AG10803 (cell line): ENCODE results near the gene MRS2.

Experiments used
- DNase-seq: peaks from one replicate; pipeline ENCODE4 v3.0.0; 2010; ENCODE audit warnings: low read depth
- H3K4me3 ChIP-seq: 2 replicates; pipeline ENCODE4 v1.5.1; 2011; ENCODE audit warnings: mild to moderate bottlenecking, low read length, control low read depth
- CTCF ChIP-seq: conservative IDR thresholded peaks from 2 replicates; pipeline ENCODE4 v1.5.1; 2011; ENCODE audit warnings: mild to moderate bottlenecking, low read length, control low read depth, inconsistent platforms

MRS2 gene

GRCh38 chr6:24439858-24440539 is 37.3 kb downstream of the MRS2 start:
- no peak for DNase-seq
- TF ChIP-seq CTCF, result no peak
- H3K4me3 ChIP-seq, result no peak overlapping the region

- no peak for DNase-seq
- no peak for TF ChIP-seq CTCF
- H3K4me3 ChIP-seq, result no peak overlapping the region
Observed at GRCh38 chr6:24440897-24441598, 38.3 kb downstream of the MRS2 start.

GRCh38 chr6:24441599-24441904 is 38.8 kb downstream of the MRS2 start:
- no peak for TF ChIP-seq CTCF
- H3K4me3 ChIP-seq, result no peak overlapping the region
- no peak for DNase-seq

GRCh38 chr6:24444588-24444987 is 41.9 kb downstream of the MRS2 start:
- no peak for TF ChIP-seq CTCF
- H3K4me3 ChIP-seq, result no peak overlapping the region
- DNase-seq, result no peak

GRCh38 chr6:24445704-24446103 is 43.0 kb downstream of the MRS2 start:
- TF ChIP-seq CTCF, result no peak
- DNase-seq, result no peak
- H3K4me3 ChIP-seq, result no peak overlapping the region

GRCh38 chr6:24446670-24447069 is 43.9 kb downstream of the MRS2 start:
- no peak overlapping the region for H3K4me3 ChIP-seq
- no peak for TF ChIP-seq CTCF
- no peak for DNase-seq

- no peak for DNase-seq
- no peak for TF ChIP-seq CTCF
- H3K4me3 ChIP-seq, result no peak overlapping the region
Observed at GRCh38 chr6:24448396-24448795, 45.7 kb downstream of the MRS2 start.
